ENCODE results near the gene MYH10.

- TF ChIP-seq ZNF221 (tag by site-specific recombination; IDR thresholded peaks at IDR 0.05; ENCODE audit: borderline replicate concordance) (no peak), ZNF335 (tag by site-specific recombination; conservative IDR thresholded peaks at IDR 0.05) (no peak), CTCF (tag by site-specific recombination; IDR thresholded peaks at IDR 0.05) (no peak), ZNF664 (tag by site-specific recombination; IDR thresholded peaks at IDR 0.05) (no peak), KLF1 (tag by site-specific recombination; IDR thresholded peaks at IDR 0.05) (no peak), ZNF777 (tag by site-specific recombination; IDR thresholded peaks at IDR 0.05; ENCODE audit: borderline replicate concordance) (no peak), GLI2 (tag by site-specific recombination; IDR thresholded peaks at IDR 0.05; ENCODE audit: borderline replicate concordance, low read depth) (no peak)
These were observed 11.7 kb downstream of the MYH10 start for GRCh38 chr17:8618825-8619224.
